Upper lobe of left lung (tissue), 6 donors: ENCODE data around the gene TFCP2L1. TPM values are rescaled to one million over a fixed set of nuclear protein-coding genes. Genes with fewer than 3 reads are reported as not detected.

Experiments
- ATAC-seq, 2 donors: fragments of 200-7000 bp; cut with Tn5 transposase; one replicate each; pipeline ENCODE4 v1.9.1; 2022; ENCODE audit warnings: mild to moderate bottlenecking in 2 of 2, moderate library complexity in 2 of 2; ENCODE audit not compliant: low FRiP score in 2 of 2
- DNase-seq, 2 donors: peaks; one replicate each; pipeline ENCODE4 v3.0.0-alpha.2; 2019 to 2020
- H3K27ac ChIP-seq, 4 donors: fragments of 200-600 bp; sonication (generic); one replicate each; pipeline ENCODE4 v1.5.1; 2016 to 2019
- H3K27me3 ChIP-seq, 4 donors: fragments of 200-600 bp; sonication (generic); one replicate each; pipeline ENCODE4 v1.5.1; 2017 to 2019
- H3K36me3 ChIP-seq, 4 donors: fragments of 200-600 bp; sonication (generic); one replicate each; pipeline ENCODE4 v1.5.1; 2016 to 2019
- H3K4me1 ChIP-seq, 4 donors: fragments of 200-600 bp; sonication (generic); one replicate each; pipeline ENCODE4 v1.5.1; 2018 to 2019
- H3K4me3 ChIP-seq, 4 donors: fragments of 200-600 bp; sonication (generic); one replicate each; pipeline ENCODE4 v1.5.1; 2017 to 2019; ENCODE audit warnings: mild to moderate bottlenecking in 2 of 4, moderate library complexity in 1 of 4
- H3K9me3 ChIP-seq, 4 donors: fragments of 200-600 bp; sonication (generic); one replicate each; pipeline ENCODE4 v1.5.1; 2018 to 2019
- CTCF ChIP-seq, 6 experiments: fragments of 450-650 bp in 4 of 6; fragments of 200-600 bp in 2 of 6; sonication (generic) in 2 of 6; IDR thresholded peaks; one replicate each; pipeline ENCODE4 v1.5.1; 2016 to 2019; ENCODE audit warnings: antibody characterized with exemption in 6 of 6
- EP300 ChIP-seq, 4 donors: sonication (generic); formaldehyde crosslinking; IDR thresholded peaks; one replicate each; pipeline ENCODE4 v1.5.1; 2017; ENCODE audit warnings: antibody characterized with exemption in 4 of 4, control low read depth in 2 of 4
- POLR2A ChIP-seq, 4 donors: fragments of 450-650 bp; IDR thresholded peaks; one replicate each; pipeline ENCODE4 v1.5.1; 2016 to 2017; ENCODE audit warnings: antibody characterized with exemption in 4 of 4, mild to moderate bottlenecking in 2 of 4
- POLR2AphosphoS5 ChIP-seq, 2 donors: sonication (generic); formaldehyde crosslinking; IDR thresholded peaks; one replicate each; pipeline ENCODE4 v1.5.1; 2017; ENCODE audit warnings: antibody characterized with exemption in 2 of 2
- WGBS, 2 donors: methylation state at CpG; one replicate each; pipeline ENCODE4 v1.1.5; 2017 to 2018; 5-methylcytosine and 5-hydroxymethylcytosine counted together
- total RNA-seq, 6 donors: library from RNA; depleted of rRNA in 4 of 6; stranded (reverse); fragments of >200 nt in 4 of 6; gene quantifications; one replicate each; pipeline versions ENCODE4 v1.1.0 to v1.2.1, GENCODE V29; 2016 to 2021
- donor health status: DM: no; HTN: no; CAD: no; lungs with moderate emphysema.
- donor health status: DM: no; HTN: yes; CAD: no; lungs with severe emphysema.

TFCP2L1 gene
- total RNA-seq, 6 donors from 2014 or later: 15.3 to 47.1 (median 33.7) TPM

- DNase-seq (no peak), ATAC-seq (no peak)
- WGBS, 2 donors: 85% methylated on average over 1 of the region's 1 CpG; no CpG with 5 or more reads in 1 of the 2 donors
- no peaks in the 10 kb centered on the region for H3K9me3 ChIP-seq
- H3K27ac ChIP-seq: no peak overlapping the region
- no peak overlapping the region for H3K4me3 ChIP-seq
- no peaks in the 10 kb centered on the region for H3K36me3 ChIP-seq
- H3K27me3 ChIP-seq: no peaks in the 10 kb centered on the region
- no peak for TF ChIP-seq POLR2AphosphoS5 (IDR thresholded peaks at IDR 0.05)
- TF ChIP-seq EP300 (IDR thresholded peaks at IDR 0.05): no peak
- TF ChIP-seq CTCF (IDR thresholded peaks at IDR 0.05): no peak
- no peak for TF ChIP-seq POLR2A (IDR thresholded peaks at IDR 0.05)
- H3K4me1 ChIP-seq: no peaks in the 10 kb centered on the region
Observed at GRCh38 chr2:121172456-121172855, 112.5 kb downstream of the TFCP2L1 start.

GRCh38 chr2:121171625-121172119 is 113.3 kb downstream of the TFCP2L1 start:
- TF ChIP-seq CTCF (IDR thresholded peaks at IDR 0.05): no peak
- TF ChIP-seq POLR2A (IDR thresholded peaks at IDR 0.05): no peak
- no peak for TF ChIP-seq EP300 (IDR thresholded peaks at IDR 0.05)
- no peak for TF ChIP-seq POLR2AphosphoS5 (IDR thresholded peaks at IDR 0.05)
- H3K27ac ChIP-seq: no peak overlapping the region
- no peaks in the 10 kb centered on the region for H3K9me3 ChIP-seq
- no peak overlapping the region for H3K4me3 ChIP-seq
- DNase-seq: no peak
- ATAC-seq: no peak
- no peaks in the 10 kb centered on the region for H3K4me1 ChIP-seq
- no peaks in the 10 kb centered on the region for H3K27me3 ChIP-seq
- WGBS, 2 donors: 62 to 80% methylated on average over 7 of the region's 7 CpGs
- H3K36me3 ChIP-seq: no peaks in the 10 kb centered on the region

GRCh38 chr2:121170577-121170976 is 114.4 kb downstream of the TFCP2L1 start:
- no peaks in the 10 kb centered on the region for H3K4me1 ChIP-seq
- 81 to 91% methylated on average over 1 of the region's 1 CpG for WGBS, 2 donors

GRCh38 chr2:121167411-121167810 is 117.6 kb downstream of the TFCP2L1 start:
- H3K27ac ChIP-seq: no peak overlapping the region
- H3K4me3 ChIP-seq: no peak overlapping the region
- ATAC-seq: no peak
- no peaks in the 10 kb centered on the region for H3K9me3 ChIP-seq
- TF ChIP-seq EP300 (IDR thresholded peaks at IDR 0.05) (no peak), CTCF (IDR thresholded peaks at IDR 0.05) (no peak), POLR2AphosphoS5 (IDR thresholded peaks at IDR 0.05) (no peak), POLR2A (IDR thresholded peaks at IDR 0.05) (no peak)
- no peaks in the 10 kb centered on the region for H3K4me1 ChIP-seq
- no peak for DNase-seq
- H3K36me3 ChIP-seq: no peaks in the 10 kb centered on the region
- 48 to 61% methylated on average over 4 of the region's 4 CpGs for WGBS, 2 donors
- H3K27me3 ChIP-seq: no peaks in the 10 kb centered on the region

More at GRCh38 chr2:121170577-121170976, 114.4 kb downstream of the TFCP2L1 start:
- ATAC-seq (no peak), DNase-seq (no peak)
- no peak overlapping the region for H3K4me3 ChIP-seq
- H3K36me3 ChIP-seq: no peaks in the 10 kb centered on the region
- no peaks in the 10 kb centered on the region for H3K9me3 ChIP-seq
- TF ChIP-seq POLR2AphosphoS5 (IDR thresholded peaks at IDR 0.05) (no peak), POLR2A (IDR thresholded peaks at IDR 0.05) (no peak), EP300 (IDR thresholded peaks at IDR 0.05) (no peak), CTCF (IDR thresholded peaks at IDR 0.05) (no peak)
- no peaks in the 10 kb centered on the region for H3K27me3 ChIP-seq
- H3K27ac ChIP-seq: no peak overlapping the region

Other genes starting within 250 kb of the TFCP2L1 start
- not detected for gene RNU4ATAC, start 245.7 kb upstream of the TFCP2L1 start, total RNA-seq